Endothelial cell of umbilical vein (primary cell): ENCODE data around the gene LINC00237. TPM values are rescaled to one million over a fixed set of nuclear protein-coding genes. Genes with fewer than 3 reads are reported as not detected.

ENCODE experiments used
- BruUV-seq: library from RNA; stranded (reverse); fragments of 400-500 nt; replicated peaks from 2 replicates; lab custom pipeline; 2021; lab: Mats Ljungman, UMichigan
- CTCF ChIA-PET: fragments of 300-600, 350-600 bp; sonication (Branson Sonifier 250); formaldehyde crosslinking; loops from one replicate; lab custom pipeline; 2021; ENCODE audit warnings: antibody characterized with exemption, inconsistent platforms; lab: Charles Lee
- POLR2A ChIA-PET: fragments of 300-600, 350-600 bp; sonication (Branson Sonifier 250); formaldehyde crosslinking; loops from one replicate; lab custom pipeline; 2021; ENCODE audit warnings: antibody characterized with exemption, inconsistent platforms; lab: Charles Lee
- DNase-seq: peaks from one replicate; pipeline ENCODE4 v3.0.0-alpha.2; 2011; ENCODE audit warnings: low read depth, low spot score
- FAIRE-seq: peaks from 2 replicates; lab custom pipeline; 2011; peaks lifted over from hg19 to GRCh38; lab: Jason Lieb, UNC
- H2AFZ ChIP-seq: 2 replicates; pipeline ENCODE4 v1.6.0; 2012; ENCODE audit warnings: low read depth, low read length, control low read depth, inconsistent platforms
- H3K27ac ChIP-seq: 2 replicates; pipeline ENCODE4 v1.5.1; 2011; ENCODE audit warnings: low read depth, mild to moderate bottlenecking, control low read depth, low read length, moderate library complexity; ENCODE audit not compliant: insufficient read depth
- H3K27me3 ChIP-seq, 2 experiments: 2 replicates each; pipeline versions ENCODE4 v1.6.0 to v1.6.1; 2011; ENCODE audit warnings: low read length in 2 of 2, mixed read lengths in 1 of 2; ENCODE audit not compliant: control insufficient read depth in 2 of 2, insufficient read depth in 2 of 2
- H3K36me3 ChIP-seq, 2 experiments: 2 replicates in 1 of 2; 3 replicates in 1 of 2; pipeline ENCODE4 v1.5.1; 2011; ENCODE audit warnings: low read length in 2 of 2, mild to moderate bottlenecking in 1 of 2, moderate library complexity in 1 of 2; ENCODE audit not compliant: control insufficient read depth in 2 of 2, insufficient read depth in 2 of 2; ENCODE audit errors: extremely low read depth in 1 of 2
- H3K4me1 ChIP-seq: 3 replicates; pipeline ENCODE4 v1.5.1; 2011; ENCODE audit warnings: mild to moderate bottlenecking, low read length; ENCODE audit not compliant: control insufficient read depth, insufficient read depth; ENCODE audit errors: extremely low read depth
- H3K4me2 ChIP-seq: 2 replicates; pipeline ENCODE4 v1.6.1; 2011; ENCODE audit warnings: low read length, control low read depth, mixed read lengths; ENCODE audit not compliant: insufficient read depth
- H3K4me3 ChIP-seq, 3 experiments: fragments of 200-600 bp in 1 of 3; sonication (generic), shearing (Covaris generic) in 1 of 3; replicated peaks in 1 of 3; 2 replicates each; pipeline ENCODE4 v1.5.1; 2011 to 2016; ENCODE audit warnings: control low read depth in 3 of 3, low read length in 3 of 3, mild to moderate bottlenecking in 2 of 3, inconsistent platforms in 1 of 3, low read depth in 1 of 3, moderate library complexity in 1 of 3; ENCODE audit not compliant: insufficient read depth in 1 of 3
- H3K79me2 ChIP-seq: 2 replicates; pipeline ENCODE4 v1.6.0; 2012; ENCODE audit warnings: low read length, inconsistent platforms; ENCODE audit not compliant: control insufficient read depth, insufficient read depth
- H3K9ac ChIP-seq: replicated peaks from 2 replicates; pipeline ENCODE3; 2011; ENCODE audit warnings: low read length, control low read depth; ENCODE audit not compliant: insufficient read depth; ENCODE audit errors: extremely low read depth
- H3K9me1 ChIP-seq: replicated peaks from 3 replicates; pipeline ENCODE4 v1.6.0; 2011; ENCODE audit warnings: mild to moderate bottlenecking, low read length; ENCODE audit not compliant: control insufficient read depth, insufficient read depth; ENCODE audit errors: extremely low read depth
- H3K9me3 ChIP-seq: replicated peaks from 2 replicates; pipeline ENCODE4 v1.5.1; 2012; ENCODE audit warnings: low read length, inconsistent platforms; ENCODE audit not compliant: control insufficient read depth, insufficient read depth
- H4K20me1 ChIP-seq: replicated peaks from 2 replicates; pipeline ENCODE3; 2011; ENCODE audit warnings: mild to moderate bottlenecking, low read length; ENCODE audit not compliant: control insufficient read depth, insufficient read depth; ENCODE audit errors: extremely low read depth
- EZH2 ChIP-seq: IDR thresholded peaks from 2 replicates; pipeline ENCODE4 v1.6.1; 2012; ENCODE audit warnings: borderline replicate concordance, low read depth, mild to moderate bottlenecking, moderate library complexity, low read length, inconsistent platforms; ENCODE audit not compliant: severe bottlenecking
- FOS ChIP-seq: IDR thresholded peaks from 2 replicates; pipeline ENCODE4 v1.6.1; 2011; ENCODE audit warnings: mild to moderate bottlenecking, low read length, moderate library complexity, borderline replicate concordance; ENCODE audit not compliant: insufficient read depth
- GATA2 ChIP-seq: IDR thresholded peaks from 2 replicates; pipeline ENCODE4 v1.7.0; 2011; ENCODE audit warnings: low read depth, mild to moderate bottlenecking, moderate library complexity, mixed read lengths, low read length; ENCODE audit not compliant: insufficient read length, insufficient read depth
- MYC ChIP-seq: IDR thresholded peaks from one replicate; pipeline ENCODE4 v1.6.1; 2011; ENCODE audit warnings: mild to moderate bottlenecking, low read depth, low read length
- POLR2A ChIP-seq: IDR thresholded peaks from 2 replicates; pipeline ENCODE4 v1.6.1; 2012; ENCODE audit warnings: low read depth, mild to moderate bottlenecking, control low read depth, low read length
- POLR2AphosphoS5 ChIP-seq: IDR thresholded peaks from 2 replicates; pipeline ENCODE4 v1.6.1; 2012; ENCODE audit warnings: low read depth, mild to moderate bottlenecking, control low read depth, low read length, moderate library complexity; ENCODE audit not compliant: insufficient read depth
- dilution Hi-C: fragments of 300-500 bp; cut with MboI; formaldehyde crosslinking; loops from one replicate; pipeline ENCODE4 v1.15.0; 2019; ENCODE audit warnings: low sequenced_read_pairs; ENCODE audit not compliant: extremely low pct_ligation_motif_present
- intact Hi-C: fragments of 100-400 bp; cut with micrococcal nuclease; formaldehyde crosslinking; loops from one replicate; pipeline ENCODE4 v1.10.0; 2022
- polyA plus RNA-seq, 4 experiments: library from polyadenylated mRNA; depleted of rRNA in 3 of 4; stranded (reverse) in 3 of 4; unstranded in 1 of 4; fragments of >200 nt; gene quantifications; 2 replicates each; pipeline versions ENCODE4 v1.2.1 to v1.2.3, GENCODE V29; 2011 to 2012; ENCODE audit warnings: missing spikeins in 1 of 4
- total RNA-seq: library from RNA; stranded (reverse); gene quantifications from 2 replicates; pipeline ENCODE4 v1.2.3, GENCODE V29; 2021
- TF ChIP-seq, protein P1 (sequence below), 2 donors: IDR thresholded peaks; 1 replicate in 1 of 2; 2 replicates in 1 of 2; pipeline ENCODE4 v1.5.1; 2011; ENCODE audit warnings: low read length in 2 of 2, mild to moderate bottlenecking in 2 of 2, moderate library complexity in 2 of 2, control low read depth in 1 of 2, inconsistent platforms in 1 of 2, low read depth in 1 of 2; ENCODE audit not compliant: insufficient read depth in 1 of 2; ENCODE audit errors: extremely low read depth in 1 of 2

The LINC00237 gene
- total and polyA plus RNA-seq, 2 donors (not counting 3 experiments of a cell fraction or from before 2014, with no cell fraction given), result not detected

DNA sequence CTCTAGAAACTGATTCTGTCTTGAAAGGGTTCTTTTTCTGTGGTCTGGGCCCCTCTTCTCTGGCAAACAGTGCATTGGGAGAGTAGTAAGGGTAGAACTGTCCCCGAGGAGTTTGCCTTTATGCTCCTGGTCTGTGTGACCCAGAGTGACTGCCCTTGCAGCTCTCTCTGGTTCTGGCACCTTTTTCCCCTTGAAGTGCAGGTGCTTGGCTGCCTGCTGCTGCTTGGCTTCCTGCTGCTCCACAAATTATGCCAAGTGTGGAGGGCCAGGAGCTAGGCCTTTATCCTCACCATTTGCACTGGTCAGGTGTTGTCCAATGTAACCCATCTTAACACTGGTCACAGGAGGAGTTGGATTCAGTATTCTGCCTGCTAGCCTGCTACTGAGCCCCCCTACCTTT lies 30.9 kb upstream of the LINC00237 start:
- CTCF ChIA-PET, result interaction anchor here (1.0 to 1.2 kb wide), 2 partner anchors 9 to 10 kb away, joined by 3 to 5 read pairs; no protein-coding TSS in a partner anchor
- no peak overlapping the region for H2AFZ ChIP-seq
- no peaks in the 10 kb centered on the region for H3K4me1 ChIP-seq
- no peak overlapping the region for H3K9ac ChIP-seq
- no peaks in the 10 kb centered on the region for H3K9me3 ChIP-seq
- no peaks in the 10 kb centered on the region for H3K27me3 ChIP-seq
- H3K27ac ChIP-seq, result no peak overlapping the region
- dilution Hi-C loops, result no loop called here
- BruUV-seq, result no TSS peak
- H3K79me2 ChIP-seq, result no peaks in the 10 kb centered on the region
- TF ChIP-seq EZH2, result no peak
- TF ChIP-seq POLR2A, result no peak
- TF ChIP-seq, protein P1, sequence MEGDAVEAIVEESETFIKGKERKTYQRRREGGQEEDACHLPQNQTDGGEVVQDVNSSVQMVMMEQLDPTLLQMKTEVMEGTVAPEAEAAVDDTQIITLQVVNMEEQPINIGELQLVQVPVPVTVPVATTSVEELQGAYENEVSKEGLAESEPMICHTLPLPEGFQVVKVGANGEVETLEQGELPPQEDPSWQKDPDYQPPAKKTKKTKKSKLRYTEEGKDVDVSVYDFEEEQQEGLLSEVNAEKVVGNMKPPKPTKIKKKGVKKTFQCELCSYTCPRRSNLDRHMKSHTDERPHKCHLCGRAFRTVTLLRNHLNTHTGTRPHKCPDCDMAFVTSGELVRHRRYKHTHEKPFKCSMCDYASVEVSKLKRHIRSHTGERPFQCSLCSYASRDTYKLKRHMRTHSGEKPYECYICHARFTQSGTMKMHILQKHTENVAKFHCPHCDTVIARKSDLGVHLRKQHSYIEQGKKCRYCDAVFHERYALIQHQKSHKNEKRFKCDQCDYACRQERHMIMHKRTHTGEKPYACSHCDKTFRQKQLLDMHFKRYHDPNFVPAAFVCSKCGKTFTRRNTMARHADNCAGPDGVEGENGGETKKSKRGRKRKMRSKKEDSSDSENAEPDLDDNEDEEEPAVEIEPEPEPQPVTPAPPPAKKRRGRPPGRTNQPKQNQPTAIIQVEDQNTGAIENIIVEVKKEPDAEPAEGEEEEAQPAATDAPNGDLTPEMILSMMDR (IDR thresholded peaks at IDR 0.05; ENCODE audit: extremely low read depth in 1 of 2, insufficient read depth in 1 of 2, low read depth in 1 of 2, low read length in 2 of 2), result no peak
- TF ChIP-seq FOS, result no peak
- TF ChIP-seq GATA2, result no peak
- no peak for TF ChIP-seq MYC
- TF ChIP-seq POLR2AphosphoS5, result no peak
- no peak for FAIRE-seq
- no peak for DNase-seq
- H4K20me1 ChIP-seq, result no peaks in the 10 kb centered on the region
- no peak overlapping the region for H3K4me3 ChIP-seq
- intact Hi-C loops, result no loop called here
- no peak overlapping the region for H3K4me2 ChIP-seq
- no peaks in the 10 kb centered on the region for H3K36me3 ChIP-seq
- POLR2A ChIA-PET, result no interaction called here
- H3K9me1 ChIP-seq, result no peaks in the 10 kb centered on the region
